HEK293T (cell line): Measurements from ENCODE around the gene ITFG1.
"Not testable (repeated sequence)": the region's sequence is repeated elsewhere in the genome, so short reads cannot be mapped to it uniquely, and the experiment has no call there.

ENCODE experiments used
- CTCF ChIA-PET: fragments of 350-600 bp; formaldehyde crosslinking; extraction: SDS; loops from one replicate; lab custom pipeline; 2021; ENCODE audit warnings: antibody characterized with exemption, inconsistent platforms; lab: Yijun Ruan, JAX
- POLR2A ChIA-PET: fragments of 350-600 bp; formaldehyde crosslinking; extraction: SDS; loops from one replicate; lab custom pipeline; 2020; ENCODE audit warnings: antibody characterized with exemption, inconsistent platforms; lab: Yijun Ruan, JAX
- DNase-seq: peaks from one replicate; pipeline ENCODE4 v3.0.0; 2012; ENCODE audit warnings: mixed read lengths; ENCODE audit errors: extremely low spot score
- ARNT ChIP-seq: fragments of 450-650 bp; IDR thresholded peaks from 2 replicates; pipeline ENCODE4 v1.6.1; 2017; ENCODE audit warnings: mild to moderate bottlenecking
- BHLHE40 ChIP-seq: fragments of 450-650 bp; IDR thresholded peaks from 2 replicates; pipeline ENCODE4 v1.6.1; 2016; ENCODE audit warnings: mild to moderate bottlenecking, moderate library complexity, borderline replicate concordance
- CTBP1 ChIP-seq: fragments of 450-650 bp; IDR thresholded peaks from 2 replicates; pipeline ENCODE4 v1.6.1; 2016; ENCODE audit warnings: borderline replicate concordance
- ELF4 ChIP-seq: fragments of 450-650 bp; IDR thresholded peaks from 2 replicates; pipeline ENCODE4 v1.6.1; 2017; ENCODE audit warnings: antibody characterized with exemption
- FOXA1 ChIP-seq: fragments of 450-650 bp; IDR thresholded peaks from 2 replicates; pipeline ENCODE4 v1.6.1; 2016; ENCODE audit warnings: mild to moderate bottlenecking
- FOXK2 ChIP-seq: fragments of 450-650 bp; IDR thresholded peaks from 2 replicates; pipeline ENCODE4 v1.6.1; 2016; ENCODE audit warnings: mild to moderate bottlenecking
- FOXM1 ChIP-seq: fragments of 450-650 bp; IDR thresholded peaks from 2 replicates; pipeline ENCODE4 v1.6.1; 2017; ENCODE audit warnings: mild to moderate bottlenecking, borderline replicate concordance
- HDGF ChIP-seq: fragments of 450-650 bp; IDR thresholded peaks from 2 replicates; pipeline ENCODE4 v1.6.1; 2017; ENCODE audit warnings: antibody characterized with exemption, borderline replicate concordance
- L3MBTL2 ChIP-seq: fragments of 450-650 bp; conservative IDR thresholded peaks from 2 replicates; pipeline ENCODE4 v1.6.1; 2016; ENCODE audit warnings: mild to moderate bottlenecking
- LEF1 ChIP-seq: fragments of 450-650 bp; IDR thresholded peaks from 2 replicates; pipeline ENCODE4 v1.6.1; 2017; ENCODE audit warnings: mild to moderate bottlenecking, borderline replicate concordance
- NFRKB ChIP-seq: fragments of 450-650 bp; IDR thresholded peaks from 2 replicates; pipeline ENCODE4 v1.6.1; 2016; ENCODE audit warnings: mild to moderate bottlenecking, moderate library complexity
- PKNOX1 ChIP-seq: fragments of 450-650 bp; IDR thresholded peaks from 2 replicates; pipeline ENCODE4 v1.6.1; 2016
- SP1 ChIP-seq: fragments of 450-650 bp; IDR thresholded peaks from 2 replicates; pipeline ENCODE4 v1.6.1; 2017
- SUZ12 ChIP-seq: fragments of 450-650 bp; IDR thresholded peaks from 2 replicates; pipeline ENCODE4 v1.6.1; 2016; ENCODE audit warnings: mild to moderate bottlenecking
- TARDBP ChIP-seq: fragments of 450-650 bp; IDR thresholded peaks from 2 replicates; pipeline ENCODE4 v1.6.1; 2016
- ZNF384 ChIP-seq: fragments of 450-650 bp; IDR thresholded peaks from 2 replicates; pipeline ENCODE4 v1.6.1; 2016

ITFG1 gene

GRCh38 chr16:47470211-47470610 lies 9.3 kb upstream of the ITFG1 start:
- CTCF ChIA-PET, result no interaction called here
- no peak for TF ChIP-seq FOXM1
- TF ChIP-seq L3MBTL2, result no peak
- TF ChIP-seq FOXA1, result no peak
- no peak for TF ChIP-seq ARNT
- TF ChIP-seq ELF4, result no peak
- no peak for TF ChIP-seq LEF1
- TF ChIP-seq SUZ12, result no peak
- TF ChIP-seq FOXK2, result no peak
- TF ChIP-seq BHLHE40, result no peak
- POLR2A ChIA-PET, result interaction anchor here (2.0 kb wide), 1 partner anchor 10 kb away, joined by 9 read pairs; the partner anchor contains the start of genes ITFG1 and PHKB
- DNase-seq, result no peak

GRCh38 chr16:47469227-47469626 lies 8.4 kb upstream of the ITFG1 start:
- CTCF ChIA-PET, result no interaction called here
- POLR2A ChIA-PET, result interaction anchor here (2.0 kb wide), 1 partner anchor 9 kb away, joined by 9 read pairs; the partner anchor contains the start of genes ITFG1 and PHKB
- DNase-seq, result no peak

GRCh38 chr16:47468070-47468689 lies 7.3 kb upstream of the ITFG1 start:
- CTCF ChIA-PET, DNase-seq: not testable (repeated sequence)
- POLR2A ChIA-PET, result interaction anchor here (2.0 kb wide), 1 partner anchor 8 kb away, joined by 9 read pairs; the partner anchor contains the start of genes ITFG1 and PHKB

More at GRCh38 chr16:47469227-47469626, 8.4 kb upstream of the ITFG1 start:
- no peak for TF ChIP-seq BHLHE40
- TF ChIP-seq PKNOX1, result no peak
- no peak for TF ChIP-seq NFRKB
- TF ChIP-seq ELF4, result no peak
- no peak for TF ChIP-seq CTBP1
- no peak for TF ChIP-seq ZNF384
- no peak for TF ChIP-seq L3MBTL2
- TF ChIP-seq FOXK2, result no peak
- TF ChIP-seq HDGF, result no peak
- TF ChIP-seq SP1, result no peak
- TF ChIP-seq FOXM1, result no peak
- no peak for TF ChIP-seq SUZ12
- TF ChIP-seq FOXA1, result no peak
- TF ChIP-seq ARNT, result no peak
- TF ChIP-seq LEF1, result no peak
- TF ChIP-seq TARDBP, result no peak

GRCh38 chr16:47467501-47467900 lies 6.6 kb upstream of the ITFG1 start:
- no peak for TF ChIP-seq FOXA1
- no peak for TF ChIP-seq TARDBP
- no peak for TF ChIP-seq ARNT
- TF ChIP-seq ZNF384, result no peak
- TF ChIP-seq PKNOX1, result no peak
- TF ChIP-seq SUZ12, result no peak
- TF ChIP-seq FOXK2, result no peak
- no peak for TF ChIP-seq CTBP1
- TF ChIP-seq BHLHE40, result no peak
- TF ChIP-seq L3MBTL2, result no peak
- no peak for TF ChIP-seq ELF4
- TF ChIP-seq LEF1, result no peak
- TF ChIP-seq NFRKB, result no peak
- TF ChIP-seq FOXM1, result no peak
- TF ChIP-seq SP1, result no peak
- TF ChIP-seq HDGF, result no peak
- POLR2A ChIA-PET, result no interaction called here
- DNase-seq, result no peak
- CTCF ChIA-PET, result no interaction called here

GRCh38 chr16:47465919-47466630 lies 5.2 kb upstream of the ITFG1 start:
- TF ChIP-seq FOXK2 (no peak), LEF1 (no peak), HDGF (no peak), ARNT (no peak), SUZ12 (no peak), PKNOX1 (no peak), FOXA1 (no peak), SP1 (no peak), ZNF384 (no peak), FOXM1 (no peak), TARDBP (no peak), ELF4 (no peak), NFRKB (no peak), BHLHE40 (no peak), L3MBTL2 (no peak), CTBP1 (no peak)
- DNase-seq, result no peak
- POLR2A ChIA-PET, result no interaction called here
- CTCF ChIA-PET, result no interaction called here
